ENCODE measurements around the gene CHAF1A.
A peak's percentile ranks its signal among the peaks of the same experiment; 100 is the strongest.

CHAF1A gene

DNA sequence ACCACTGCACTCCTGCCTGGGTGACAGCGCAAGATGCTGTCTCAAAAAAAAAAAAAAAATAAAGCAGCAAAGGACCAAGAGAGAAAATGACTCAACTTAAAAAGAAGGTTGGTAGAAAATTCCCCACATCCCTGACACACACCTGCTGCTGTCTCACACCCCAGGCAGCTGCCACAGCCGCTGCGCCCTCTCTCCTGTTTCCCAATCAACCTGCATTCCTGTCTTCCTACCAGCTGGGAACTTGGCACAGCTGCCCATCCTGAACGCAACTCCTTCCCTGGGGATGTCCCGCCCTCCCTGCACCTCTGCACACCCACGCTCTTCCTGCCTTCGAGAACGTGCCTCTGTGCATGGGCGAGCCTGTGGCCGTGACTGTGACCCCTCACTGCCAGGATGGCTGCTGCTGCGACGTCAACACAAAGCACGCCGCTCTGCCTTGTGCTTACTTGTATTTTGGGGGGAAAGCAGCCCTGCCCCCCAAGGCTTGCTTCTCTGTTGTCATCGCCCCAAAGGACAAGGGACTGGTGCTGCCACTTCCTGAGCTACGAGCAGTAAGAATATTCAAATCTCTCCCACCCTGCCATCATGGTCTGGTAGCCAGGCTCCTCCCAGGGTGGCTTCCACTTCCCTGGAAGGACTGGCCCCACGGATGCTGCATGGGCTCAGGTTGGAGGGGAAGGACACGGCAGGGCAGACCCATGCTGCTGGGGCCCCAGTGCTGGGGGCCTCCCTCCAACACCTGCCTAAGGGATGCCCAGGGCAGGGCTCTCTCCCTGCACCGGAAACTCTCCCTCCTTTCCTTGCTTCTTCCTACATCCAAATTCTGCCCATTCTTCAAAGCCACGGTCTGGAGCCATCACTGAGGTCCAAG is 22.8 kb upstream of the CHAF1A start:
- DNase-seq = peak; percentile 41

DNA sequence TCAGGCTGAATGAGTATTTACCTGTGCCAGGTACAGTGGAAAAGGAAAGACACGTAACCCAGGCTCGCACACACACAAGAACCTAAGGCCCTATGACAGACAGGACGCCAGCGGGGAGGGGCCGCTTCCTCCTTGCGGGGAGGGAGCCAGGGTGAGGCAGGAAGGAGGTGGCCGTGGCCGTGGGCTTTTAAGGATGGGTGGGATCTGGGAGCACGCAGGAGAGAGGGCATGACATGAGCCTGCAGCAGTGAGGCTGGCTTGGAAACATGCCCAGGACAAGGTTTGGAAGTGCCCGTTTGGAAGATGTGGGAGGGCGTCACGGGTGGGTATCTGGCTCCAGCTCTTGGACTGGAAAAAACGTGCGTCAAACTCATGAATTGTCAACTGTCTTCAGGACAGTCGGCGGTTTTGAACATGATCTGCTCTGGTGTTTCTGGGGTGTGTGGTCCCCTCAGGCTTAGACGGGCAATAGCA is 22.1 kb upstream of the CHAF1A start:
- DNase-seq = no peak

- no peak for DNase-seq
Measured at GRCh38 chr19:4385291-4386040, 17.0 kb upstream of the CHAF1A start.

DNA sequence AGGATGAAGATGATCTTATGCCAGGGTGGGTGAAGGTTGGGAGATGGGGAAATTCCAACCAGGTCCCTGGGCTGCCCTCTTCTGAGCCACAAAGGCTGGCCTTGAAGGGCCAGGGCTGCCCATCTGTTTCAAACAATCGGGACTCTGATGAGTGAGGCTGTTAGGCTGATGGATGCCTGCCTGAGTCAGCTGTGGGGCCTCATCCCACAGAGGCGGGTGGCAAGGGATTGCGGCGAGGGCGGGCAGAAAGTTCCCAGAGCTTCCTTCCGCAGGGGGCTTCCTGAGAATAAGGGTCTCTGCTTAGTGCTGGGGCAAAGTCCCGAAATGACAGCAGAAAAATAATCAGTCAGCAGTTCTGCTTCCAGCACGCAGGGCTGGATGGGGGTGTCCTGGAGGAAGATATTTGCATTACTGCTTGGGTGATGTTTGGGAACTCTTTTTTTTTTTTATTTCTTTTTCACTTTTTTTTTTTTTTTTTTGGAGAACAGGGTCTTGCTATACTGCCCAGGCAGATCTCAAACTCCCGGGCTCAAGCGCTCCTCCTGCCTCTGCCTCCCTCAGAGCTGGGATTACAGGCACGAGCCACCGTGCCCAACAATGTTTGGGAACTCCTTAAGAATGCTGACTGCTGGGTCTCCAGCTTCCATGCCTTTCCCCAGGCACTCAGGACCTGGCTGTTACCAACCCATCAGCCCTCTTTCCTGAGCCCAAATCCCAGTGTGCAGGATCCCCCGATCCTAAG is 16.2 kb upstream of the CHAF1A start:
- DNase-seq = no peak

GRCh38 chr19:4388337-4389063 is 13.9 kb upstream of the CHAF1A start:
- no peak for DNase-seq

DNA sequence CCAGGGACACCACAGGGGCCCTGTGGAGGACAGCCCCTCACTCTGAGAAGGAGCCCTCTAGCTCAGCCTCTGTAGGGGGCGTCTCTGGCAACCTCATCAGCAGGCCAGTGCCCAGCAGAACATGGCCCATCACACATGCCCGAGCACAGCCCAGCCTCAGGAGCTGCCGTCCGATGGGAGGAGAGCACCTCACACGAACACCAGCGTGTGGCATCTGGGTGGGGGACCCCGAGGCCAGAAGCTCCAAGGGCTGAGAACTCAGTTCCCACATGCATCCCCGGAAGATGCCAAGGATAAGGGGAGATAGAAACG is 13.4 kb upstream of the CHAF1A start:
- no peak for DNase-seq

- no peak for DNase-seq
Measured at GRCh38 chr19:4389511-4390016, 12.9 kb upstream of the CHAF1A start.

DNA sequence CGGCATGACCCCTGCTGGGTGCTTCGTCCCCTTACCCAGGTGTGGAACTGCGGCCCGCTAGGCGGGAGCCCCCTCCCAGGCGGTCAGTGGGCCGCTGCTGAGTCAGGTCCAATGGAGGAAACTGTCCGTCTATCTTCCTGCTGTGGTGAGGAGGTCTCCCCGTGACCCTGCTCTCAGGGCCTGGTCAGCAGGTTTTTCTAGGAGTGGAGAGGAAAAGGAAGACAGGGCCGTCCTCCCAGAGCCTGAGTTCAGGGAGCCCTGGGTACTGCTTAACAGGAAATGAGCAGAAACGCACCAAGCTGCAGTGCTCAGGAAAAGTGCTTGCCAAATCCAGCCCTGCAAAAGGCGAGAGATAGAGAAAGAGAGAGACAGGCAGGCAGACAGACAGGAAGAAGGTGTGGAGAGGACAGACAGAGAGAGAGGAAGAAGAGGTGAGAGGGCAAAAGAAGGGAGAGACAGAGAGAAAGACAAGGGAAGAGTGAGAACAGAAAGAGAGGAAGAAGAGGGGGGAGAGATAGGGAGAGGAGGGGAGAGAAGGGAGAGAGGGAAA is 12.3 kb upstream of the CHAF1A start:
- DNase-seq = no peak

GRCh38 chr19:4390567-4391305 is 11.7 kb upstream of the CHAF1A start:
- DNase-seq = no peak

DNA sequence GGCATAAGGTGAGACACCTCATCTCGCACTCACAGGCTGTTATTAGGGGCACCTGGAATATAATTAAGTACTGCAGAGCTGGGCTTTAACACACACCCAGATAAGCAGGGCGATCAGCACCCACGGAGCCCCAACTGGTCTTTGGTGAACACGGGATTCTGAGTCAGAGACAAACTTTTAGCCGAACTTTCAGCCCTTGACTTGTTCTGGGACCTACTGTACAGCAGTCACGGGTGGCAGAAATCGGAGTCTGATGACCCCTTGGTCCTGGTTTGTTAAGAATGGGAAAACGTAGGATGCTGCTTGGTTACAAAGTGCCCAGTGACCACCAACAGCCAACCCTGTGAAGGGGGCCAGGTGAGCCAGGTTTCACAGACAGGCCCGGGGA is 11.1 kb upstream of the CHAF1A start:
- DNase-seq = no peak

- no peak for DNase-seq
Measured at GRCh38 chr19:4391701-4392483, 10.5 kb upstream of the CHAF1A start.

DNA sequence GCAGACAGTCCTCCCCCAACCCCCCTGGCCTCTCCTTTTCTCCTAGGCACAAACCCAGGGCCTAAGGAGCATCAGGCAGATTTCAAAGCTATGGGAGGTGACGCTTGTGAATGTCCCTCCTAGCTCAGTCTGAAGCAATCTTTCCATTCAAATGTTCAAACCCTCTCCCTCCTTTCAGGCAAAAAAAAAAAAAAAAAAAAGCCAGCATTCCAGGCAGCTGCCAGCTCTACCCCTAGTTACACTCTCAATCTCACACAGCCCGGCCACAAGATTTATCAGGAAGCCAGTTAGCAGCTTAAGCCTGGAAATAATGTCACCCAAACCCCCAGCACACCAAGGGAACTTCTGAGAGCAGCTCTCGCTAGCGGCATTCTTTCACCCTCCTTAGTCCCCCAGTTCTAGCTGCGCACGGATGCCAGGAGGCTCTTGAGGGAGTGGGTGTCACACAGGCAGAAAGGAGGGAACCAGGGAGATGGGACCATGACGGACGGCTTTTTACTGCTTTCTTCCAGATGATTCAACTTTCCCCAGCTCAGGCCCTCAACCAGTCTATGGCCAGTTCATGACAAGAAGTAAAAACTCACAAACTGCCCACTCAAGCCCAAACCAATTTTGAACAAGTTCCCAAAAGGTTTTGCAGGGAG is 8.4 kb upstream of the CHAF1A start:
- DNase-seq = no peak

- DNase-seq = no peak
Measured at GRCh38 chr19:4396949-4397783, 5.3 kb upstream of the CHAF1A start.

GRCh38 chr19:4399812-4400134 is 2.7 kb upstream of the CHAF1A start:
- DNase-seq = peak; percentile 21

DNA sequence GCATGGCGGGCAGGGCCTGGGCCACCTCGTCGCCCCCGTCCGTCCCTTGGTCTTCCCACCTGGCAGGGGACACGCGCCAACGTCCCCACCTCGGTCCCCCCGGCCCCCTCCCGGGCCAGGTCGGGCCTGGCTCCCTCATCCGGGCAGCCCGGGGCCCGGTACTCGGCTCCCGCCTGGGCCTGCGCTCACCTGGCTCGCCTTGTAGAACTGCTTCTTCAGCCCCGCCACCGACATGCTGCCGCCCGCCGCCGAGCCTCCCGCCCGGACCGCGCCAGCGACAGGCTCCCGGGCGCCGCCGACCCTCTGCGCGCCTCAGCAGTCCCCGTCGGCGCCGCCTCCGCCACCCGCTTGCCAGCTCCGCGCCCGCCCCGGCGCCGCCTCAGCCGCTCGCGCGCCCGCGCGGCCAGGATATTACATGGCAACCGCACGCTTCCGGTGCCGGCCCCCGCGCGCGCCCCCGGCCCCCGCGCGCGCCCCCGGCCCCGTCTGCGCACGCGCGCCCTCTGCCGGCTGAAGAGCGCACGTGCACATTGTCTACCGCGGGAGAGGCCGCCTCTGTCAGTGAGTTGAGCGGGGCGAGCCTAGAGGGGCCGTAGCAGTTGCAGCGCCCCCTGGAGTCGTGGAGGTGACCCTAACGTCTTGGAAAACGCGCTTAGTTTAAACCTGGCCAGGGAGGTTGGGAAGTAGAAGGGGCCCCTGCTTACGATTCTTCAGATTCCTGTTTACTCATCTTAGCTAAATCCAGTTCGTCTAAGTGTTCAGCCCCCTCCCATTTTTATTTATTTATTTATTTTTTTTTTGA is 2.1 kb upstream of the CHAF1A start, which contains the start of gene SH3GL1:
TSS of gene SH3GL1 (minus strand) at position 413 of the 802 bp plus-strand sequence. CDS start at position 234, 179 bp downstream.
- DNase-seq = peak; percentile 89

DNA sequence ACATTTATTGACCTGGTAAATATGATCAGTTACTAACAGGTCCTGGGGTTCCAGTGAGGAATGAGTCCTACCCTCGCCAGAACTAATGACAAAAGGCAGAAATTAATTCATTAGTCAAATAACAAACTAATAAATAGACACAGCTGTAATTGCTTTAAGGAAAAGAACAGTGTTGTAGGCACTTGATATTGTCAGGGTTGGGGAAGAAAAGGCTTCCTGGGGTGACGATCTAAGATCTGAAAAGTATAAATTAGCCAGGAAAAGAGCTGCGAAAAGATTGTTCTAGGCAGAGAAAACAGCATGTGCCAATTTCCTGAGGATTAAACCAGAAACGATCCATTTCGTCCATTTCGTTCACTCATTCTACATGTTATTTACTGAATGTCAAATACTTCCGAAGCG is 670 bp upstream of the CHAF1A start:
- no peak for DNase-seq

DNA sequence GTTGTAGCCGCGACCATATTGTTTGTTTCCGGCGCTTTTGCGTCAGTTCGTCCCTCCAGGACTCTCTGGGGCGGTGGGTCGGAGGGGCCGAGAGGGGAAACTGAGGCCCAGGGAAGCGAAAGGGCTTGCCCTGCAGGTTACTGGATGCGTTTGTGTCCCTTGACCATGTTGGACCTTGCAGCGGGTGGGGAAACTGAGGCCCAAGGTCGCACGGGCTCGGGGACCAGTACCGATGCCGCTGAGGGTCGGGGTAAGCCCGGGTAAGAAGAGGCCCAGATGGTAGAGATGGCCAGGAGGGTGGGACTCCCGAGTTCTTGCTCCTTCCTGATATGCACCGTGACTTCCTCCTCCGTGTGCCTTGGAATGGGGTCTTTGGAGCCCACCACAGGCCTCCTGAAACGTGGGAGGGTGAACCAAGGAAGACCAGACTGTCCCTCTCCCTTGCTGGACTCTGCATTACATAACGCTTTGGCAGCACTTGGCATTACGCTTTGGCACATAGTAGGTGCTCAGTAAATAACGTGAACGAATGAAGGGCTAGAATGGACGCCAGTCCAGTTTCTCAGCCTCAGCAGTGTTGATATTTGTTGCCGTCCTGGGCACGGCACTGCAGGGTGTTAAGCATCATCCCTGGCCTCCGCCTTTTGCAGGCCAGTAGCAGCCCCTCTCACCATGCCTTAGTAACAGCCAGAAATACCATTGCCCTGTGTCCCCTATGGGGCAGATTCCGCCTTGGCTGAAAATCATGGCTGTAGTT is 743 bp downstream of the CHAF1A start:
- DNase-seq = no peak

GRCh38 chr19:4405977-4406376 is 3.5 kb downstream of the CHAF1A start:
- no peak for DNase-seq
